Measurements from ENCODE around the gene FAM181A.

DNA sequence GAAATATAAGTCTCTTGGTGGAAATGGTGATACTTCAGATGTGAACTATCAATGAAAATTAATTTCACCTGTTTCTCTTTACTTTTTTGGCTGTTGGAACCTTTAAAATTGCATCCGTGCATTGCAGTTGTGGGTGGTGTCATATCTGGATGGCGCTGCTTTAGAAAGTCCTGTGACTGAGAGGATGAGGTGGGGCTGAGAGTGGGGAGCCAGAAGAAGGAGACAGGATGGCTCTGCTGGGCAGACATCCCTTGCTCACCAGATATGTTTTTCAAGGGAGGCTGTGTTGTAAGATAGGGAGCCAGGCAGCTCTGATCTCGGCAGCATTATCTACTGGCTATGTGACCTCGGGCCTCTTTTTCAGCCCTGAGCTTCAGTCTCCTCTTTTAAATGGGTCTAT is 36.5 kb downstream of the FAM181A start:
- TF ChIP-seq, protein P1, sequence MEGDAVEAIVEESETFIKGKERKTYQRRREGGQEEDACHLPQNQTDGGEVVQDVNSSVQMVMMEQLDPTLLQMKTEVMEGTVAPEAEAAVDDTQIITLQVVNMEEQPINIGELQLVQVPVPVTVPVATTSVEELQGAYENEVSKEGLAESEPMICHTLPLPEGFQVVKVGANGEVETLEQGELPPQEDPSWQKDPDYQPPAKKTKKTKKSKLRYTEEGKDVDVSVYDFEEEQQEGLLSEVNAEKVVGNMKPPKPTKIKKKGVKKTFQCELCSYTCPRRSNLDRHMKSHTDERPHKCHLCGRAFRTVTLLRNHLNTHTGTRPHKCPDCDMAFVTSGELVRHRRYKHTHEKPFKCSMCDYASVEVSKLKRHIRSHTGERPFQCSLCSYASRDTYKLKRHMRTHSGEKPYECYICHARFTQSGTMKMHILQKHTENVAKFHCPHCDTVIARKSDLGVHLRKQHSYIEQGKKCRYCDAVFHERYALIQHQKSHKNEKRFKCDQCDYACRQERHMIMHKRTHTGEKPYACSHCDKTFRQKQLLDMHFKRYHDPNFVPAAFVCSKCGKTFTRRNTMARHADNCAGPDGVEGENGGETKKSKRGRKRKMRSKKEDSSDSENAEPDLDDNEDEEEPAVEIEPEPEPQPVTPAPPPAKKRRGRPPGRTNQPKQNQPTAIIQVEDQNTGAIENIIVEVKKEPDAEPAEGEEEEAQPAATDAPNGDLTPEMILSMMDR (IDR thresholded peaks at IDR 0.05): no peak
- no peak for TF ChIP-seq POLR2A (IDR thresholded peaks at IDR 0.05)

Data from Peyer's patch (tissue), 4 donors.